CD4-positive, alpha-beta T cell treated with Interleukin-15 for 1 hour (primary cell): Measurements from ENCODE around the gene MTARC2.
"Not testable (repeated sequence)": the region's sequence is repeated elsewhere in the genome, so short reads cannot be mapped to it uniquely, and the experiment has no call there.

Experiments
- DNase-seq: peaks from one replicate; pipeline ENCODE4 v3.0.0-alpha.2; 2020

Gene MTARC2

DNA sequence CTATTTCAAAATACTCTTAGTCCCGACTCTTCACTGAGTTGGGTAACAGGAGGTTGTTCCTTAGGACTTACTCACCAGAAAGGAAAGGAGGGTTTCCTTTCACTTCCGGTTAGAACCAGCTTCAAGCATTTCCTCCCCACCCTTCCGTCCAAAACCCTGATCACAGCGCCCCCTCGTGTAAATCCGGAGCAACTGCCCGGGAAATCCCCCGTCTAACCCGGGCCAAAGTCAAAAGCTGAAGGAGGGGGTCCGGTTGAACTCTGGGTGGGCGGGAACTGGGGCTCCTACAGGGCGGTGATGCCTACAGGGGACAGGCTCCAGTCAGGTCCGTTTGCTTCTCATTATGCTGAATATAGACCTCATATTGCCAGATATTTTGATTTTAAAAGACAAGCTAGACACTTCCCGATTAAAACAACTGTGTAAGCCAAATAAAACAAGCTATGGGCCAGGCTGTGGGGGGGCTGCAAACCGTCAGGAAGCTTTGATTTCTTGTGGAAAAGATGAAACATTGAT lies 15.0 kb upstream of the MTARC2 start:
- DNase-seq: peak; percentile 76

- no peak for DNase-seq
These were observed 13.4 kb upstream of the MTARC2 start for GRCh38 chr1:220734571-220735326.

- DNase-seq: not testable (repeated sequence)
These were observed 11.8 kb upstream of the MTARC2 start for GRCh38 chr1:220736283-220736682.

GRCh38 chr1:220741349-220741748 lies 6.8 kb upstream of the MTARC2 start:
- DNase-seq: no peak

GRCh38 chr1:220741825-220742224 lies 6.3 kb upstream of the MTARC2 start:
- DNase-seq: no peak

DNA sequence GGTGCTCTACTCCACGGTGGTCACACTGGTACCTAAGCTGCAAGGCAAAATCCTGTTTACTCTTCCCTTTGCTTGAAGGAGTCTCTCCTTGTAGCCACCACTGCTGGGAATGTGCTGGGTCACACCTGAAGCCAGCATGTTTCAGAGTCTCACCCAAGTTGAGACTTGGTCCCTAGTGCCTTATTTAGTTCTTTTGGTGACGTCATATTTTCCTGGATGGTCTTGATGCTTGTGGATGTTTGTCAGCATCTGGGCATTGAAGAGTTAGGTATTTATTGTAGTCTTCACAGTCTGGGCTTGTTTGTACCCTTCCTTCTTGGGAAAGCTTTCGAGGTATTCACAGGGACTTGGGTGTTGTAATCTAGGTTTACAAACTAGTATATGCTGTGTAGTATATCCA lies 5.6 kb upstream of the MTARC2 start:
- no peak for DNase-seq

- no peak for DNase-seq
These were observed 1.3 kb upstream of the MTARC2 start for GRCh38 chr1:220746851-220747250.

- DNase-seq: no peak
These were observed 559 bp upstream of the MTARC2 start for GRCh38 chr1:220747437-220748088.

DNA sequence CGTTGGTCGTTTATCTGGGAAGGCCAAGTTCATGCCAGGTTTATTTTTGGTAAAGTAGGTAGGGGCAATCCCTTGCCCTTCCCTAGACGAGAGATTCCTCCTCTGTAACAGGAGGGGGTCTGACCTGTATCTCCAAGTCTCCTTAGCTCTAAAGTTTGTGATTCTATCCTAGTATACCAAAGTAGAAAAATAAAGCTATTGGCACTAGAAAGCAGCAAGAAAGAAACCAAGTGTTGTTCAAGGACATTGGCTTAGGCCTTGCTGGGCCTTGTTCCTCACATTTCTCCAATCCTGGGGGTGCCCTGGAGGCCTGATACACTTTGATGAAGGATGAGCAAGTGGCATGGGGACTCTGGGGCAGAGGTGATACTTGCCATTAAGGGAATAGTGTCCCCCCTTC lies 814 bp downstream of the MTARC2 start:
- DNase-seq: no peak

DNA sequence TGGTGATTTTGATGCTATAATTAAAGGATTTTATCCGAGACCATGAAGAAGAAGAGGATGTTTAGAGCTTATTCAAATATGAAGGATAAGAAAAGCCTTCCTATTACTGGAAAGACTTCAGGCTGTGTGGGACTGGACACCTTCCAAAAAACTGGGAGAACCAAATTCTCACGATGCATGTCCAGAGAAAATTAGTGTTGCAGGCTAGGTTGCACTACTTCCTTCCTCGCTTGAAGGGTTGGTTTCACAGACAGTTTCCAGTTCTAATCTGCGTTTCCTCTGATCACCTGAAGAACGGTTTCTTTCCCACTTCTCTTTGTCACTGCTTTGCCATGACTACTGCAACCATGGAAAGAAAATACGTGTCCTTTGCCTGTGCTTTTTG lies 2.0 kb downstream of the MTARC2 start:
- no peak for DNase-seq

- DNase-seq: no peak
These were observed 3.0 kb downstream of the MTARC2 start for GRCh38 chr1:220751111-220751510.

DNA sequence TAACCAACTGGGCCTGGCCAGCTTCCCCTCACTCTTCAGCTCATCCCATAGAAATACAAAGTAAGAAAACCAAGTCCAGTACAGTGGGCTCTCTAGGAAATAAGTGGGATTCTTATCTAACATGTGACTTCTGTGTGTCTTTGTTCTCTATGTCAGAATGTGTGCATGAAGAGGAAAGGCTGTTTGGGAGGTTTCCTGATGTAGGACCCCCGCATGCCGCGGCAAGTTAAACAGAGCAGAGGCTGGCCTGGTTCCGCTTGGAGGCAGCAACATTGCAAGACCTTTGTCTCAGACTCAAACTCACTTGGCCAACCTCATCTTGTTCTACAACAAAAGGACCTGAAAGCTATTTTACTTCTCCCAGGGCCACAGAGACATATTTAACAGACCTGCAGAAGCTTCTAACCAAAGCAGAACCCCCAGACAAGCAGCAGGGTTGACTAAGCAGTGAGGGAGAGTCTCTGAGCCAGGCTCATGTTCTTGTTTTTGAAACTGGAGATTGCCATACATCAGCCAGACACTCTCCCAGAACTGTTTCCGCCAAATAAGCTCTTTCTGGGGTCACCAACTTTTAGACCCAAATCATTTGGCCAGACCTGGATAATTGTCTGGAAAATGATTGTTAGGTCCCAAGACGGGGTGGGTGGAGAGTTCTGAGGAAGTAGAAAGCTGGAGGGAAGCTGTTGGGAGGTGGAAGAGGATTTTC lies 6.2 kb downstream of the MTARC2 start:
- DNase-seq: no peak

GRCh38 chr1:220754918-220755295 lies 6.8 kb downstream of the MTARC2 start:
- no peak for DNase-seq

DNA sequence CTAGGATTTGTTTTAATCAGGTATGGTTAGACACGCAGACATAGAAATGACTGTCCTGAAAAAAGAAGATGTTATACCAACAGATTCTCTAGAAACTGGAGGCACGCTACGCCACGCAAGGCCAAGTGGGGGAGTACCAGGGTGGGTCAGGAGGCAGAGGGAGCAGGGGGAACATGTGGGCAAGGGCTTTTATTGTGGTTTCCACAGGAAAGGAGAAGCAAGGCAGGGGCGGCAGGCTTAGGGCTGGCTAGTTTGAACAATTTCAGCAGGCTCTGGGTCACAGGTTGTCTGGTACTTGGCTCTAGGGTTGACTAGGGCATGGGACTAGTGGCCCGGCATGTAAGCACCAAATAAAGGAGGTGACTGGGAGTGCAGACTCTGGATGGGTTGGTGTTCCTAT lies 7.2 kb downstream of the MTARC2 start:
- no peak for DNase-seq

- DNase-seq: no peak
These were observed 9.3 kb downstream of the MTARC2 start for GRCh38 chr1:220757441-220757840.

GRCh38 chr1:220759147-220759546 lies 11.0 kb downstream of the MTARC2 start:
- DNase-seq: no peak

DNA sequence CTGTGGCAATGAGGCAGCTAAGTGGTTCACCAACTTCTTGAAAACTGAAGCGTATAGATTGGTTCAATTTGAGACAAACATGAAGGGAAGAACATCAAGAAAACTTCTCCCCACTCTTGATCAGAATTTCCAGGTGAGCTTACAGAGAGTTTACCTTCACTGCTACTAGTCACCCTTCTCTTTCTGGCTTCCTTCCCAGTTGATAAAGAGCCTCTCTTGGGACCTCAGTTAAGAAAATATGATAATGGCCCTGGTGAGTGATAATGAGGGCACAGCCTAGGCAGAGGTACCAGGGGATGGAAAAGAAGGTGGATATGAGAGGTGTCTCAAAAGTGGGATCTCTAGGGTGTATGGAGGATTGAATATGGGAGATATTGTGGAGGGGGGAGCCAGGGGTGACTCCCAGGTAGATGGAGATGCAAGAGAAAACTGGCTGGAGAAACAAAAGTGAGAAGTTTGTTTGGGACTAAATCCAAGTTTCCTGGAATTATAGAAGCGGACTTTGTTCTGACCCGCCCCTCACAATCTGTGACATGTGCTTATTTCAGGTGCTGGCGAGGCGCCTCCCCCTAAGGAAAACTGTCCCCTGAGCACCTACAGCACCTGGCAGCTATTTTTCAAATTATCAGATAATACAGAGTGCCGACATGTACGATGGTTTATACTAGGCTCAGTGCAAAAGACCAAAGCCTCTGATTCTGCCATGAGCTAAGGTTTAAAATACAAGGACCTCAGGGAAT lies 13.7 kb downstream of the MTARC2 start:
- no peak for DNase-seq

DNA sequence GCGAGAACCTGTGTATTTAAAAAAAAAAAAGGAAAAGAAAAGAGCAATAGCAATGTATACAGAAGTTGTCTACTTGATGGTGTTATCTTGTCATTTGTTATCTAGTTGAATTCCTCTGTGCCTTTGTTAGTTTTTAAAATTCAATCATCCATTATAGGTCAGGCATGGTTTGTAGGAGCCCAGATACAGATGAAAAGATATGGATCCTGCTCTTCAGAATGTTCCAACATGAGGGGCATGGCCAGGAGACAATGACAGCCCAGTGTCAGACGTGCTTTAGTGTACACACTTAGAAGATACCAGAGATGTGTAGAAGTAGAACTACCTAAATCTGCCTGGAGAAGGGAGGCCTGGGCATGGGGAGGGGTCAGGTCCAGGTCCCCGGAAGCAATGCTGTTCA lies 16.6 kb downstream of the MTARC2 start:
- DNase-seq: no peak

DNA sequence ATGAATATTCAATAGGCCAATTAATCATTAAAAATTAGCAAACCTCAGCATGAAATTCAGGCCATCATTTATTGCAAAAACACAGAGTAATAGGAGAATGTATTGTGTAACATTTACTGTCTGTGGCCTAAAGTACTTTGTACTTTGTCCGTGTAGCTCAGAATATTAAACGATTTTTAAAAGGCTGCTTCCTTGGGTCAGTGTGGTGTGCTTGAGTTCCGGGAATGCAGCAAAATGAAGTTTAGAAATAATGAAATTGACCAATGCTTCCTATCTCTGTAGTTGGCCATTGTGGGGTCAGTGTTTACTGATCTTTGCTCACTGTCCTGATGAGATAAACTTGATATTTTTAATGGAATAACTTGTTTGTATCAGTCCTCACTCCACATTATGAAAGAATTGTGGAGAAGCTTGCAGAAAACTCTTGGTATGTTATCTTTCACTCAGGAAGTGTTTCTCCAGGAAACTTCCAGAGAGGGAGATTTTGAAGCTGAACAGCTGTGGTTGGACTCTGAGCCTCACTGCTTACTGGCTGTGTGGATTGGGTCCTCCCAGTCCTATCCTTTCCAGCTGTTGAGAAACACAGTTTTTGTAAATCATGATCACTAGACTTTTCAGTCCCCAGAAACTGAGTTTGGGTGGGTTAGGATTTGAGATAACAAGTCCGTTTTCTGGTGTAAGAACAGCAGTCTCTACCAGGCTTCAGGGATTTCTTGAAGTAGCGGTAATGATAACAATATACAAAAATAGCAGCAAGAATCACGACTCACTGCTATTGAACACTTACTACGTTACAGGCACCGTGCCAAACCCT lies 19.4 kb downstream of the MTARC2 start:
- no peak for DNase-seq

DNA sequence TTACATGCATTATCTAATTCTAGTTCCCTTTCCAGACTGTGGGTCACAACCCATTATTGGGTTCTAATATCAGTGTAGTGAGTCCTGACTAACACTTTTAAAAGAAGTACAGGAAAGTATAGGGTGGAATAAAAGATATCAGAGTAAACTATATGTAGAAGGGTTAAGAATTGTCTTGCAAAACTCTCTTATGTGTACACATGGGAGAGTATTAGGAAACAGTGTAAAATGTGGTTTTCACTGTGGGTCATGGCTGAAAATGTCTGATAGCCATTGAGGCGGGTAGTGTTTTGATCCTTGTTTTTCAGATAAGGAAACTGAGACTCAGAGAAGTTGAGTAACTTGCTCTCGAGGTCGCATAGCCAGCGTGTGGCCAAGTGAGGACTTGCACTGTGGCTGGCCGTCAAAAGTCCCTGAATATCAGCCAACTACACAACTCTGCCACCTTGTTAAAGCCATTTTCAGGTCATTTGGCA lies 20.0 kb downstream of the MTARC2 start:
- DNase-seq: no peak

DNA sequence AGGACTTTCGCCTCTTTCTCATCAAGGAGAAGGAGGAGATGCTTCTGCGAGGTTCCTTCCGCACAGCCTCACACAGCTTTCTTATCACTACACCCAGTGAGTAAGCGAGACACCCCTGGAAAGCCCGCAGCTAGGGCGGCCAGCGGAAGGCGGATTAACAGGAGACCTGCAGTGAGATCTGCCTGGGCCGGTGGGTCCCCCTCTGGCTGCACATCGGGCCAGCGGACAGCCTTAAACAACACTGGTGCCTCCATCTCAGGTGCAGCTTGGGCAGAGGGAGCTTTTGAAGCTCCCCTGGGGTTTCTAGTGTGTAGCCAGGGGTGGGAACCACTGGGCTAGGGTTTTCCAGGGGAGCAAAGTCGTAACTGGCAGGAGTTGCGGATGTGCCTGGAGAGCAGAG lies 21.1 kb downstream of the MTARC2 start:
- DNase-seq: no peak

DNA sequence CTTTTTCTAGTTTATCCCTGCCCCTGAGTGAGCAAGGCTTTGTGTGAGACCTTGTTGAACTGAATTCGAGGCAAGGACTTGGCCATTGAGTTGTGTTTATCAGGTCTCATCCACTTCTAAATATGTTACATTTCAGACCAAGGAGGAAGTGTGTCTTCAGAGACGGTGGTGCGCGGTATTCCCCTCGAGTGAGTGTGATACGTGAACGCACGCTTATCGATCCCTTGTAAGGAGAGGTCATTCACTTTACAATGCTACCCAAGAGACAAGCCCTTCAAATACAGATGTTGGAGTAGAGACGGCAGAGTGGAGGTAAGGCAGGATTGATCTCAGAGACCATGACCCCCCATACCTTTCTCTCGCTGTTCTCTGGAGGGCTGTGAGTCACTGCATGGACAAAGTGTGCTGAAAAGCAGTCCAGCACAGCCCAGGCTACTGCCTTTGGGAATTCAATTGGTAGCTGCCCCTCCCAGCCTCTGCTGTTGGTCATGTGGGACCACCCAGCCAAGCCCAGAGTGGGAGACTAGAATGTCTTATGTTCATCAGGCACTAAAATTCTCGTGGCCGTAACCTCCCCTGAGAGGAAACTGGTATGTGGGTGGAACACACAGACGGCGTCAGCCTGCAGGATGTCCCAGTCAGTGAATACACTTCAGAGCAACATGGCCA lies 22.3 kb downstream of the MTARC2 start:
- peak; percentile 43 for DNase-seq
